AG04449 (cell line): ENCODE results near the gene STPG2.

ENCODE experiments used
- CTCF ChIA-PET: fragments of 350-600 bp; formaldehyde crosslinking; extraction: SDS; loops from one replicate; lab custom pipeline; 2021; ENCODE audit warnings: antibody characterized with exemption; lab: Yijun Ruan, JAX
- POLR2A ChIA-PET: fragments of 400-600, 350-600 bp; formaldehyde crosslinking; extraction: SDS; loops from one replicate; lab custom pipeline; 2020; ENCODE audit warnings: antibody characterized with exemption, inconsistent platforms; lab: Yijun Ruan, JAX
- DNase-seq: peaks from one replicate; pipeline ENCODE4 v3.0.0-alpha.2; 2010; ENCODE audit warnings: low read depth, low spot score
- H3K4me3 ChIP-seq: 2 replicates; pipeline ENCODE4 v1.5.1; 2011; ENCODE audit warnings: low read depth, mild to moderate bottlenecking, control low read depth, low read length
- TF ChIP-seq, protein P1 (sequence below): IDR thresholded peaks from one replicate; pipeline ENCODE4 v1.5.1; 2011; ENCODE audit warnings: mild to moderate bottlenecking, moderate library complexity, low read length, control low read depth, inconsistent platforms; ENCODE audit not compliant: insufficient read depth; ENCODE audit errors: missing control alignments

The STPG2 gene

DNA sequence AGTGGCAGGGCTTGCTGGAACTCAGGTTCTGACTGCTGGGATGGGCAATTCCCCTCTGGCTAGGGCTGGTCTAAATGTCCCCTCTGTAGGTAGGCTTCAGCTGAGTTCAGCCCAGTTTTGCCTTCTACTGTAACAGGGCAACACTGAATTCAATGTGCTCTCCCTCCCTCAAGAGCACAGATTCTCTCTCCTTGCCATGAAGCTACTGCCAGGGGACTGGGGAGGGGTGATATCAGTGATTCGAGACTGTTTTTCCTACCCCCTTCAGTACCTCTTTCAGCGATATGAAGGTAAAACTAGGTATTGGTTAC, 23.4 kb upstream of the STPG2 start:
- no peak overlapping the region for H3K4me3 ChIP-seq
- ChIA-PET POLR2A (no interaction called here), CTCF (interaction anchor here (2.2 kb wide), 1 partner anchor 16 kb away, joined by 9 read pairs; no protein-coding TSS in a partner anchor)
- DNase-seq, result no peak
- TF ChIP-seq, protein P1, sequence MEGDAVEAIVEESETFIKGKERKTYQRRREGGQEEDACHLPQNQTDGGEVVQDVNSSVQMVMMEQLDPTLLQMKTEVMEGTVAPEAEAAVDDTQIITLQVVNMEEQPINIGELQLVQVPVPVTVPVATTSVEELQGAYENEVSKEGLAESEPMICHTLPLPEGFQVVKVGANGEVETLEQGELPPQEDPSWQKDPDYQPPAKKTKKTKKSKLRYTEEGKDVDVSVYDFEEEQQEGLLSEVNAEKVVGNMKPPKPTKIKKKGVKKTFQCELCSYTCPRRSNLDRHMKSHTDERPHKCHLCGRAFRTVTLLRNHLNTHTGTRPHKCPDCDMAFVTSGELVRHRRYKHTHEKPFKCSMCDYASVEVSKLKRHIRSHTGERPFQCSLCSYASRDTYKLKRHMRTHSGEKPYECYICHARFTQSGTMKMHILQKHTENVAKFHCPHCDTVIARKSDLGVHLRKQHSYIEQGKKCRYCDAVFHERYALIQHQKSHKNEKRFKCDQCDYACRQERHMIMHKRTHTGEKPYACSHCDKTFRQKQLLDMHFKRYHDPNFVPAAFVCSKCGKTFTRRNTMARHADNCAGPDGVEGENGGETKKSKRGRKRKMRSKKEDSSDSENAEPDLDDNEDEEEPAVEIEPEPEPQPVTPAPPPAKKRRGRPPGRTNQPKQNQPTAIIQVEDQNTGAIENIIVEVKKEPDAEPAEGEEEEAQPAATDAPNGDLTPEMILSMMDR, result no peak

DNA sequence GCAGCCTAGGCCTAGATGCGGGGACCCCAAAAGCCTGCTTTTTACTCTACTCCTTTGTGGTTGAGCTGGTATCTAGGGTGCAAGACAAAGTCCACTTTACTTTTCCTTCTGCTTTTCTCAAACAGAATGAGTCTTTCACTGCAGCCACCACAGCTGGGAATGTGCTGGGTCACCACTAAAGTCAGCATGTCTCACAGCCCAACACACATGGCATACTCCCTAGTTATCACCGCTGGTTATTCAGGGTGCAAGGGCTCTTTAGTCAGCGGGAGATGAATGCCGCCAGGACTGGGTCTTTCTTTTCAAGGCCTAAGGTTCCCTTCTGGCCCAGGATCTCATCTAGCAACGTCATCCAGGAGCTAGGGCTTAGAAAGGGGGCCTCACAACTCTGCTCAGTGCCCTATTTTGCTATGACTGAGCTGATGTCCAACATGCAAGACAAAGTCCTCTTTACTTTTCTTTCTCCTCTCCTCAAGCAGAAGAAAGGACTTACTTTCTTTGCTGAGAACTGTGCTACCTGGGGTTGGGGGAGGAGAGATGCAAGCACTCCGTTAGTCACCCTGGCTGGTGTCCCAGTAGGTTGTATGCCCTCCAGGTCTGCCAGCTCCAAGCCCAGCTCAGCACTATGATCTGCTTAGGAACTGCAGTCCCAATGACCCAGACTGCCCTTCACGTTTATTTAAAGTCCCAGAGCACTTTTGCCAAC, 22.9 kb upstream of the STPG2 start:
- POLR2A ChIA-PET, result no interaction called here
- DNase-seq, result no peak
- H3K4me3 ChIP-seq, result no peak overlapping the region
- TF ChIP-seq, protein P1, result no peak
- CTCF ChIA-PET, result interaction anchor here (2.2 kb wide), 1 partner anchor 16 kb away, joined by 9 read pairs; no protein-coding TSS in a partner anchor

DNA sequence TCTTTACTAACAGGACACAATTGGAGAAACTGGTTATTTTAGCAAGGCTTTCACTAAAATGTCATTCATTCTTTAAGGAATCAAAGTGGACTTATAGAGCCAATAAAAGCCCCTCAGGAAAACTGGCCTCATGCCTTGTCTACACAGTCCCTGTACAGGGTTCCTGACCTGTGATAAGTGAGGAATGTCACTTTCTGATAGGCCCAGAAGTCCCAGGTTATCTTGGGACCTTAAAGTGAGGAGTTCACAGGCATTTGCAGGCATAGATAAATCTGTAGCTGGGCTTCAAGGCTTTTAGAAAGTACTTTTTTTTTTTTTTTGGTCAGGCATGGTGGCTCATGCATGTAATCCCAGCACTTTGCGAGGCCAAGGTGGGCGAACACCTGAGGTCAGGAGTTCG, 19.4 kb upstream of the STPG2 start:
- POLR2A ChIA-PET, result no interaction called here
- CTCF ChIA-PET, result no interaction called here
- no peak for DNase-seq
- TF ChIP-seq, protein P1, result no peak
- no peak overlapping the region for H3K4me3 ChIP-seq

DNA sequence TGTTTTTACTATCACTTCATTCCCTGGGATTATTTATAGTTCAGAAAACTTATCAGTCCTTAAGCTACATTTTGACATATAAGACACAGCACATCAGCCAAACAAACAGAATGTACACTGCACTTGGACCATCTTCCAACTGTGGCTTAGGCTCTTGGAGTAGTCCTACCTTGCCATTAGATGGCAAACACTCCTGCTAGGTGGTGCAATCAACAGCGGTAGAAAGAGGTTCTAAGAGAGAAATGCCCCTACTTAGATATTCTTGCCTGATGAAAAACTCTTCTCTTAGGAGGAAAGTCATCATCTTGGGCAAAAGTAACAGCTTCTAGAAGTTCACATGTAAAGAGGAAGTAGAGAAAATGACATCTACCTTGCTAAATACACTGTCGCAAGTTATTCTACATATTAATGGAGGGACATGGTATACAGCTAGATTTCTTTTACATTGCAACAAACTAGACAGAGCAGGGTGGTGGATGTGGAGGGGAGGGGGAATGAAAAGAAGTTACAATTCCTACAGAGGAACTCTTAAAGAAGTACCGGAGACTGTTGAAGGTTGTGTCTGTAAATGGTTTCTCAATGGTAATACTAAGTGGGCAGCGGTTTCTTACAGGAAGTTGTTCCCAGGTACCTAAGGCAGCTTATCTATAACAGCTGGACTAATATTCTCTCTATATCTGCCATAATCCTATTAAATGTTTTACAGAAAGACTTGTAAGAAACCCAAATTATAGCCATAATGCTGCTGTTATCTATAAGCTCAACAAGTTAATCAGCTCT, 8.1 kb upstream of the STPG2 start:
- ChIA-PET POLR2A (no interaction called here), CTCF (interaction anchor here (0.6 to 1.7 kb wide), 7 partner anchors 15 to 1312 kb away, joined by 3 to 9 read pairs (median 4); no protein-coding TSS in a partner anchor)
- TF ChIP-seq, protein P1, result no peak
- no peak for DNase-seq
- H3K4me3 ChIP-seq, result no peak overlapping the region

DNA sequence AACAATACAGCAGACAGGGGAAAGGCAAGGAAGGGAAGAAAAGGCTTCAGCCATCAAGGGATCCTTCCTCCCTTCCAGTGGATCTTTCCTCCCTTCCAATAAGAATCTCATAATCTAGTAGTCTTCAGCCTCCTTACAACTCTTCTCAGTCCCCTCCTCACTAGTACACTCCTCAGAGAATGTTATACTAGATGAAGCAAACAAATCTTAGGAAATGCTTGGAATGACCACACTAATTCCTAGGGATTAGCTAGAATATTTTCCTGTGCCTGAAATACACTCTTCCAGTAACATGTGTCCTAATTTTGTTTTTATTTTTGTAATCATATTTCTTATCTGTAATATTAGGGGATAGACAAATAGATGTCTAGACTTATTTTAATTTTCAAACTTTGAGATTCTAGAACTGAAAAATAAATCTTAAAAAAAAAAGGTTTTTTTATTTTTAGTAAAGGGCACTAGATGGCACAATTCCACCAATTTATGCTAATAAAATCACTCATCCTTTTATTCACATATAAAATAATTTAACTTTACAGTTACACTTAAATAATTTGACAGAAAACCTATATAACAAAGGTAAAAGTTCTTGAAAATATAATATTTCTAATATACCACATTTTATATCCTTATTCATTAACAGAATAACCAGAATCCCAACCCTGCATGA, 7.0 kb upstream of the STPG2 start:
- TF ChIP-seq, protein P1, result no peak
- H3K4me3 ChIP-seq, result no peak overlapping the region
- DNase-seq, result no peak
- CTCF ChIA-PET, result interaction anchor here (1.0 to 1.9 kb wide), 8 partner anchors 16 to 1313 kb away, joined by 3 to 9 read pairs (median 6); partner anchors contain the start of gene TSPAN5
- POLR2A ChIA-PET, result no interaction called here
